ENCODE results near the gene SLCO3A1. TPM values are rescaled to one million over a fixed set of nuclear protein-coding genes. Genes with fewer than 3 reads are reported as not detected.

Gene SLCO3A1
- total RNA-seq, 1 experiment from 2014 or later, result 1.7 TPM

DNA sequence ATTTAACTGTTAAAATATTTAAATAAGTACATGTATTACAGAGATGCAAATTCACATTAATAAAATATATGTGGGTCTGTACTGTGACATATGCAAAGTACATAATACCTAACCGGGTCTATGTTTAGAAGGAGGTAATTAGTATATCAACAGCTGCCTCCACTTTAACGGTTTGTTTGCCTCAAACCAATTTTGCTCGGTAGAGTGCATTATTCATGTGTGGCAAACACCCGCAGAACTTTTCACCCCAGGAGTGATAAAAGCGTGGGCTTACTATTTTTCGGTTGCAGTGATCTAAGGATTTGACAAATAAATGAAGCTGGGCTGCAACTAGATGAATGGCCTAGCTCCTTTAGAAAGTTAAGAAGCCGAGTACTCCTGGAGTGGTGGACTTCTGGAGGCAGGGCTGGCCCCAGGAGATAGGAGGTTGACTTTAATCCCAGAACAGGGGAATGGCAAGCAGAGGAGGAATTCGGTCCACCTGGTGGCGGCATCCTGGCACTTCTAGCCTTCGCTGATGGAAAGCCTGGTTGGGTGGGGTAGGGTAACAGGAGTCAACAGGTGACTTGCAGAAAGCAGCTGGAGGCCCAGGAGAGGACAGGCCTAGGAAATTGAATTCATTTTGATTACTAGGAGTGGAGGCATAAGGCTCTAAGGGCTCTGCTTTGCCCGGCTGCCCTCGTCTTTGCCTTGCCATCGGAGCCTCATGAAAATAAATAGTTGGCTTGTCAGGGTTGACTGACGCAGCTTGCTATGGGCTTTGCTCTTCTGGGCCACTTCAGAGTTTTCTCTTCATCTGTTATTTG, 2.4 kb downstream of the SLCO3A1 start:
- in situ Hi-C loops (cut with HindIII; ENCODE audit: low pct_unique_long_range_greater_than_20kb, low sequenced_read_pairs), result no loop called here
- peak; percentile 18 for DNase-seq (ENCODE audit: low read depth, low spot score)

DNA sequence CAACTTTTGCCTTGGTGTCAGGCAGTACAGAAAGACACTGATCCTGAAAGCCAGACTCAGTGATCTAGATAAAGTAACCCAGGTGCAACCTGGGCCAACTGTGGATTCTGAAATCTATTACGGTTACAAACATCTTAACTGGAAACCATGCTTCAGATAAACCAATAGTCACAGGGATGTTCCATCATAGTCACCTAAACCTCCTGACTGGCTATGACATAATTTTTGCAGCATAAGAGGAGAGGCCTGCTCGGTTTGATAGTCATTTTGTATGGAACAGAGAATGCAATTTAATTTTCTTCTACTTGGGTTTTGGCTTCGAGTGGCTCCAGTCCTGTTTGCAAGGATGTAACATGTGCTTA, 3.7 kb downstream of the SLCO3A1 start:
- in situ Hi-C loops (cut with HindIII; ENCODE audit: low pct_unique_long_range_greater_than_20kb, low sequenced_read_pairs), result no loop called here
- DNase-seq (ENCODE audit: low read depth, low spot score), result no peak

DNA sequence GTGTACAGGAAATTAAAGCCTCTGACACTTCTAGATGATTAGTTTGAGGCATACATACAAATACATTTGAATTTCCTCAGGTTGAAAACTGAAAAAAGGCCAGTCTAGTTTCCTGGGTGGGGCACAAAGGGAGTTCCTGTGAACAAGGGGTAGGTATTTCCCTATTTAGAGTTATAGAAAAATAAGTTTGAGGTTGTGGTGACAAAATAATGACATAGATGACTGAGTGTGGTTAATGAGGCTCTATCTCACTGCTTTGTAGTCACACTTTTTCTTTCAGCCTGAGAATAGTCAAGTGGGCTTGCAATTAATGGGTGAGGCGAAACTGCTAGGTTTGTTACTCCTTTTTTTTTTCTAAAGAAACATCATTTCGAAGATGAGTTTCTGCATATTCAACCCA, 4.3 kb downstream of the SLCO3A1 start:
- no peak for DNase-seq (ENCODE audit: low read depth, low spot score)
- in situ Hi-C loops (cut with HindIII; ENCODE audit: low pct_unique_long_range_greater_than_20kb, low sequenced_read_pairs), result no loop called here

DNA sequence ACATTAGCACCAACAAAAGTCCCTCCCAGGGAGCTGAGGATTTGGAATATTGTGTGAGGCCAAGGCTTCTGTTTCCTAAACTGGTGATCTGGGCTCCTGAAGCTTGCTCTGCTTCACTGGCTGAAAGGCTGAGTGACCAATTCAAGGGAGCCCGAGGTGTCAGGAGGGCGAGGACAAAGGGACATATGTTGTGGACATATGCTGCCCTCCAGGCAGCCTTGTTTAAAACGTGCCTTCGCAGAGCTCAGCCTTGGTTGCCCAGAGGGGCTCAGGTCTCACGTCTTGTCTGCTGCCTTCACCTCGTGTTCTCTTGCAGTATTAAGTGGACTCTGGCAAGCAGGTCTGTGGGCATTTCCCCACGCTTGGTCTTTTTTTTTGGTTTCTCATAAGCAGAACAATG, 7.0 kb downstream of the SLCO3A1 start:
- DNase-seq (ENCODE audit: low read depth, low spot score), result no peak
- in situ Hi-C loops (cut with HindIII; ENCODE audit: low pct_unique_long_range_greater_than_20kb, low sequenced_read_pairs), result no loop called here

DNA sequence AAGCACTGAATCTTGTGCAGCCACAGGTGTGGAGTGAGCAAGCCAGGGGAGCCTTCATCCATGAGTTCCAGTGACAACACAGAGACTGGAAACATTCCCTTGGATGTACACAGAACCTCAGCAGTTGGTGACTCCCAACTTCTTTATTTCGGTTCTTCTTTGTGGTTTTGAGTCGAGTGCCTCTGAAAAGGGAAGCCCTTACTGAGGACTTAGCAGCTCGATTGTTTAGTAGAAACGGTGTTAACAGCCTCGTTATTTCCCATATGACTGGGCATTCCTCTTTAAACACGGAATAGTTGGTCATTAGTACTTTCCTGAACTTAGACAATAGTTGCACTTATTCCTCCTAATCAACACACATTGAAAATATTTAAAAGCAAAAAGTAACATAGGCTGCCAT, 7.7 kb downstream of the SLCO3A1 start:
- in situ Hi-C loops (cut with HindIII; ENCODE audit: low pct_unique_long_range_greater_than_20kb, low sequenced_read_pairs), result no loop called here
- no peak for DNase-seq (ENCODE audit: low read depth, low spot score)

DNA sequence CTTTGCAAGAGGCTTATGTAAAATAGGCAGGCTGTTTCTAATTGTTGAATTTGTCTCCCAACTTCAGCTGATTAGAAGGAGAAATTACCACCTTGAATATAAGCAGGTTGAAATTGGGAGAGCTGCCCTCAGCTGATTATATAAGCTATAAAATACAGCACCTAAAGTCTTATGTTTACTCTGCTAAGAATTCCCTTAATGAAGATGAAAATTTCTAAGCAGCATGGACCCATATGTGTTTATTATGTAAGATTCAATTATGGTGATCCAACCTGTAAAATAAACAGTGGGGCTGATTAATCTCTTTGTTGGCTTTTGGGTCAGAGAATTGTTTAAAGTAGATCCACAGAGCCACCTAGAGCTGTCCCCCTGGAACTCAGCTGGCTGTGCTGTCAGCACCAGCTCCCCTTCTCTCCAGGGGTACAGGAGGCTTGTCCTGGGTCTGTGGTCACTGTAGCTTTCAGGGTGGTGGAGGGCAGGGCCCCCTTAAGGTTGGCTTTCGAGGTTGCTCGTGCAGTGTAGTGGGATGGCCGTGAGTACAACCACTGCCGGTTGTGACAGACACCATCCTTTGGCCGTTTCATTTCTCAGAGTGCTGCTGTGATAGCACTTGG, 9.5 kb downstream of the SLCO3A1 start:
- DNase-seq (ENCODE audit: low read depth, low spot score), result no peak
- in situ Hi-C loops (cut with HindIII; ENCODE audit: low pct_unique_long_range_greater_than_20kb, low sequenced_read_pairs), result no loop called here

DNA sequence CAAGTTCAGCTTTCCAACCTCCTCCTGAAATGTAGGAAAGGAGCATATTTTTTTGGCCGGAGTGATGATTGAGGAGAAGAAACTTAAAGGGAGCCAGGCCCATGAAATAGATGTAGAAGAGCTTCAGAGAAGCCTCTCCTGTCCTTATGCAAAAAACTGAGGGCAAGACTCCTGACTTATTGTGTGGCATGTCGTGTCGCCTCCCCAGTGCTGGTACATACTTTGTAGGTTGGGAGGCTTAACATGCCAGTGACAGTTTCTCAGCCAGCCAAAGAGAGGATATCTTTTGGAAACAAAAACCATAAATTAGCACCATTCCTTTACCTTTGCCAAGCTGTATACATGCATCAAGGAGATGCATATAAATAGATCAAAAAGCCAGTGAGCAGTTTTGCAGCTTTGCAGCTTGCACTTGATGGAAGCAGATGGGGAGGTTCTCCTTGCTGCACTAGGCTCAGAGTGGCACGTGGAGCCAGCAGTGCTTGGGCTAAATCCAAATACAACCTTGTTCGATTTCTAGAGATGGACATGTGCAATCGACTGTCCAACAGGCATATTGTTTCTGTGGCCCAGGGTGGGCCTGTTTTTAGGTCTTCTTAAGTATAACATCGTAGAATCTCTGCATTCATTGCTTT, 10.2 kb downstream of the SLCO3A1 start:
- no peak for DNase-seq (ENCODE audit: low read depth, low spot score)
- in situ Hi-C loops (cut with HindIII; ENCODE audit: low pct_unique_long_range_greater_than_20kb, low sequenced_read_pairs), result no loop called here

DNA sequence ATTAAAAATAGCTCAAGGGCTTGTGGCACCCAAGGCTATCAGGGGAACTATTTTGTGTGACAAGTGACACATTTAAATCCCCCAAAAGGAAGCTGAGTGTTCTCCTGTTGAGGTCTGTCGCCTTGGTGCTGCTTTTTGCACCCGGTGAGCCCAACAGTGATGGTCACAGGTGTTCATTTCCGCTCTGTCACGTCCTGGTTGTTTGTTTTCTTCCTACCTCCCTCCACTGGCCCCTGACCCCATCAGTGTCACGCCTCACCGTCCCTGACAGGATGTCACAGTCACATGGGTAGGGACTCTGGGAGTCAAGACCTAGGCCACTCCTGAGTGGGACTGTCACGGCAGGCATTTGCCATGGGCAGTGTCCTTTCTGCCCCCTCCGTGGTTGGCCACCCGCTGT, 11.2 kb downstream of the SLCO3A1 start:
- in situ Hi-C loops (cut with HindIII; ENCODE audit: low pct_unique_long_range_greater_than_20kb, low sequenced_read_pairs), result no loop called here
- DNase-seq (ENCODE audit: low read depth, low spot score), result no peak

DNA sequence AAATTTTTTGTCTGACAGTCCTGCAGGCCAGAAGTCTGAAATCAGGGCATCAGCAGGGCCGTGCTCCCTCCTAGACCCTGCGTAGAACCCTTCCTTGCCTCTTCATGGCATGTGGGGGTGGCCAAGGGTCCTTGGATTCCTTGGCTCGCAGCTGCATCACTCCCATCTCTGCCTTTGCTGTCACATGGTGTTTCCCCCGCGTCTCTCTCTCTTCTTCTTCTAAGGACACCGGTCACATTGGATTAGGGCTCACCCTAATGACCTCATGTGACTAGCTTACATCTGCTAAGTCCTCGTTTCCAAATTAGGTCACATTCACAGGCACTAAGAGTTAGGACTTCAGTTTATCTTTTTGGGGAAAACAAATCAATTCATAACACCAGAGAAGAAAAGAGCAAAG, 12.0 kb downstream of the SLCO3A1 start:
- in situ Hi-C loops (cut with HindIII; ENCODE audit: low pct_unique_long_range_greater_than_20kb, low sequenced_read_pairs), result no loop called here
- DNase-seq (ENCODE audit: low read depth, low spot score), result no peak

DNA sequence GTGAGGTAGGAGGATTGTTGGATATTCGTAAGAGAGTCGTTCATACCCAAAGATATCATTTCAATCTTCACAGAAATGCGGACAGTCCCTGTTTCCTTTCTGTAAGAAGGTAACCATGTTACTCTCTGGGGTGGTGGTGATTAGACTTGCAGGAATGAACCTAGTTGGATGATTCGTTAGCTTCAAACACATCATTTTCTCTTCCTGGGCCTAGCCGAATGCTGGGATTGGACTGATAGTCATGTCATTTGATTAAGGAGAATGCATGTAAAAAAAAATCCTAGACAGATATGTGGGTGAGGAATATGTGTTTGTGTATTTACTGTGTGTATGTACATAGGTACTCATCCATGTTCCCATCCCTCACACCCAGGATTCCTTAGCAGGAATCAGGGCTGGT, 12.4 kb downstream of the SLCO3A1 start:
- in situ Hi-C loops (cut with HindIII; ENCODE audit: low pct_unique_long_range_greater_than_20kb, low sequenced_read_pairs), result no loop called here
- no peak for DNase-seq (ENCODE audit: low read depth, low spot score)

DNA sequence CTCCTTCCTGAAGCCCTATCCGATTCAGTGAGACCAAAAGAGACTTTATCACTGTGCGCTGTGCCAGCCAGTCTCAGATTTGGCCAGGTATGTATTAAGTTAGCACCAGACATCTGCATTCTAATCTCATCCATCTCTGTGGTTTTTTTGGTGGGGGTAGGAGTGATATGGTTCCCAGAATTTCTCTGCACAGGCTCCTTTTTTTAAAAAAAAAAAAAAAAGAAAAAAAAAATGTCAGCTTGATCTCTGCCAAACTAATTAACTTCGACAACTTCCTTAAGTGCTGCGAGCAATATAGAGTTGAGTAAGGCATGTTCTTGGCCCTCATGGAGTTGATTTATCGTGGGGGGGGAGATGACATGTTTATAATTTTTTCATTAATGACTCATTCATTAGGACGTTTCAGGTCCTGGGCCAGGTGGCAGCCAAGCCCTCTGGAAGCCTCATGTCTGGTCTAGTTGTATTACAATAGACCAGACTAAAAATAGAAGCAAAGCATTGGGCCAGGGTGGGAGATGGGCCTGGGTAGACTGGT, 12.9 kb downstream of the SLCO3A1 start:
- DNase-seq (ENCODE audit: low read depth, low spot score), result no peak
- in situ Hi-C loops (cut with HindIII; ENCODE audit: low pct_unique_long_range_greater_than_20kb, low sequenced_read_pairs), result no loop called here

DNA sequence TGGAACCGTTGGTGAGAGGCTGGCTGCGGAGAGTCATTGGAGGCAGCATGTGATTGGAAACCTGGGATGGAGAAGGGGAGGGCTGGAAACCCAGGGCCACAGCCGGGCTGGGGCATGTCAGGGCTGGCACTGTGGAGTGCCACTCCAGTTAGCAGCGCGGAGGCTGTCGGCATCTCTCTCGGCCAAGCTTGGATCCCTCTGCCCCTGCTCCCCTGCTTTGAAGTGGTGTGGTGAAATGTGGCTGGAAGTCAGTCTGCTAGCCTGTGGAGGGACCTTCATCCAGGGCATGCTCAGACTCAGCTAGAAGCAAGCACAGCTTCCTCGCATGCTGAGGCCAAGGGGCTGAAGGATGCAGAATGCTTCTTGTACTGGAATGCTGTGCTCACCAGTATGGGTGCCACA, 13.5 kb downstream of the SLCO3A1 start:
- in situ Hi-C loops (cut with HindIII; ENCODE audit: low pct_unique_long_range_greater_than_20kb, low sequenced_read_pairs), result no loop called here
- no peak for DNase-seq (ENCODE audit: low read depth, low spot score)

DNA sequence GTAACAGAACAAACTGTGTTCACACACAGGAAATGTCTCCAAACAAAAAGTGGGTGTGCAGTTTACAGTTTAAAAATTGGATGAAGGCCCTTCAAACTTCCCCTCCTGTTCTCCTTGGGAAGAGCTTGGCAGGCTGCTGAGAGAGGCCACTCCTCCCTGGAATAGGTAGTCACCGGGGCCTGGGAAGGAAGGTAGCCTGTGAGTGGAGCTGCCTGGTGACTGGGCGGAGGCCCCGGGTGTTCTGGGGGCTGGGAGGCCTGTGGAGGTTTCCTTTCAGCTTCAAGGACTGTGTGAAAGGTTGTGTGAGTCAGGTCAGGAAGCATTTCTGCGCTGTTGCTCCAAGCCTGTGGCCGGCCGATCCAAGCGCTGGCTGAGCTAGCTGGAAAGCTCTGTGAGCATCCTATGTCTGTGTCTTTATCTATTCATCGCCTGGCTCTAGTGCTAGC, 14.1 kb downstream of the SLCO3A1 start:
- no peak for DNase-seq (ENCODE audit: low read depth, low spot score)
- in situ Hi-C loops (cut with HindIII; ENCODE audit: low pct_unique_long_range_greater_than_20kb, low sequenced_read_pairs), result no loop called here

DNA sequence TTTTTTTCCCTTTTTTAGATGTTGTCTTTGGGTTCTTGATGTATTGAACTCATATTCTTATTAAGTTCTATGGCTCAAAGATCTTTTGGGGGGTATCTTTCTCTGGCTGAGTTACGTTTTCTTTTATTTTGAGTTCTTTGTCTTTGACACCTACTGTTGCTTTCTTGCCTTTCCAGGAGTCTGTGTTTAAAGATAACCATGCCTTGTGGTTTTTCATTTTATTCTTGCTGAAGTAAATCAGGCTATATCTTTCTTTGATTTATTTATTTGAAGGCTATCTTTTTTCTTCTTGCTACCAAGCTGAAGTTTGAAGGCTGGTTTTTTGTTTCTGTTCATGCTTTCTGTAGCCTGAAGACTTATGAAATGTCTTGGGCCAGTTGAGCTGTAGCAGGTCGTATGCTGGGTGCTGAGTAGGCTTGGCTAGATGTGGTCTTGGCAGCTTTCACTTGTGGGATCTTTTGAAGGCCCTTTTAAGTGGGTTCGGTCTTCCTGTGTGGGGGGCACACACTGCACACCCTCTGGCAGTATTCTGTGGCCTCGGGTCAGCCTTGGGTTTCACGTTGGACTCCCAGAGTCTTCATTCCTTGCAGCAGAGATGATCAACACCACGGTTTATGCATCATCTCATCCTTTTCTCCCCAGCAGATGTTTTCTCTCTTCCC, 17.5 kb downstream of the SLCO3A1 start:
- DNase-seq (ENCODE audit: low read depth, low spot score), result no peak
- in situ Hi-C loops (cut with HindIII; ENCODE audit: low pct_unique_long_range_greater_than_20kb, low sequenced_read_pairs), result no loop called here

DNA sequence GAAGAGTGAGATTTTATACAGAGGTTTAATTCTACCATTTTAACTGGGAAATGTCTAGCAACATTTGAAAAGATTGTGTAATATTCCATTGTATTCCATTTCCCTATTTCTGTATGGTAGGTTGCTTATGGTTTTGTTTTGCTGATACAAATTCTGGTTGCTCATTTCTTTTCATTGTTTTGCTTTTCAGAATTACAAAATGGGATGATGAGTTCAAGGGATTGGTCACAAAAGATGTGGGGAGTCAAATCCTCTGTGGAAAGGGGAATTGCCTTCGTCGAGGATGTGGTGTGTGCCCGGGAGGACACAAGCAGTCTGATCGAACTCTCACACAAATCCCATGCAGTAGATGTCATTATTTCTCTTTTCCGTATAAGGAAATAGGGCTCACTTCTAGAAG, 18.3 kb downstream of the SLCO3A1 start:
- in situ Hi-C loops (cut with HindIII; ENCODE audit: low pct_unique_long_range_greater_than_20kb, low sequenced_read_pairs), result no loop called here

DNA sequence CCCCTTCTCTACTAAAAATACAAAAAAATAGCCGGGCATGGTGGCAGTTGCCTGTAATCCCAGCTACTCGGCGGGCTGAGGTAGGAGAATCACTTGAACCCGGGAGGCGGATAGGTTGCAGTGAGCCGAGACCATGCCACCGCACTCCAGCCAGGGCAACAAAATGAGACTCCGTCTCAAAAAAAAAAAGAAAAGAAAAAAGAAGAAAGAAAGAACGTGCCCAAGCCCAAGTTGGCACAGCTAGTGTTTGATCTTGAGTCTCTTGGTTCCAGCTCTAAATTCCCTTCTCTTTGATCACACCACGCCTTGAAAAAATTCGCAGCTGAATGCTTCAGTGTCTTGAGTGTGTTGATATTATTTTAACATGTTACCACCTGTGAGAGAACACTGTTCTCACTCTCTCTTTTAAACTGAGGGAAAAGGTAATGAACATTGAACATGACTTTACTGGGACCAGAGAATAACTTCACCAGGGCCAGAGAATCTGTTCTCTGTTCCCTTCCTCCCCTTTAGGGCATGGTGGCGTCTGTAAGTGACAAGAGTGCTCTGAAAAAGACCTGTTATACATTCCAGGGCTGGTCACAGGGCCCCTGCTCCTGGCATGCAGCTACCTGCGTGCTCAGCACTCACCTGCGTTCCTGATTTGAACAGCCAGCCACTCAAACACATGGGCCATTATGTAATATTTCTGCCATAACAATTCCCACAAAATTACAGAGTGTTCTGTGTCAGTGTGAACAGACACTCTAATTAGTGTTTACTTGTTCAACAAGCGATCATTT, 19.0 kb downstream of the SLCO3A1 start:
- DNase-seq (ENCODE audit: low read depth, low spot score), result no peak
- in situ Hi-C loops (cut with HindIII; ENCODE audit: low pct_unique_long_range_greater_than_20kb, low sequenced_read_pairs), result no loop called here

More for the DNA sequence above, 18.3 kb downstream of the SLCO3A1 start:
- DNase-seq (ENCODE audit: low read depth, low spot score), result no peak

DNA sequence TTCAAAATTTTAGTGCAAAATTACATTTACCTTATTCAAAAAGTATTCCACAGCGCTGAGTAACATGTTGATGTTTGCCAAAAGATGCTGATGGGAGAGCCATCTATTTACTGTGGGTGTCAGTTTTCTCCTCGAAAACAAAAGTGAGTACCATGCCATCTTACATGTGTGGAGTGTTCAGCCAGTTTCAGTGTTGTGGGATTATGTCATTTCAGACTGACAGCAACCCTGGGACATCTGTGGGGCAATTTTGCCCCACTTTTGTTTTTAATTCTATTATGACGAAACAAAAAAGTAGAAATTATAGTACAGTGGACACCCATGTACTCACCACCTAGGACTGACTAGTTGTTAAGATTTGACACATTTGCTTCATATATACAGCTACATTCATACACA, 19.6 kb downstream of the SLCO3A1 start:
- in situ Hi-C loops (cut with HindIII; ENCODE audit: low pct_unique_long_range_greater_than_20kb, low sequenced_read_pairs), result no loop called here
- DNase-seq (ENCODE audit: low read depth, low spot score), result no peak

DNA sequence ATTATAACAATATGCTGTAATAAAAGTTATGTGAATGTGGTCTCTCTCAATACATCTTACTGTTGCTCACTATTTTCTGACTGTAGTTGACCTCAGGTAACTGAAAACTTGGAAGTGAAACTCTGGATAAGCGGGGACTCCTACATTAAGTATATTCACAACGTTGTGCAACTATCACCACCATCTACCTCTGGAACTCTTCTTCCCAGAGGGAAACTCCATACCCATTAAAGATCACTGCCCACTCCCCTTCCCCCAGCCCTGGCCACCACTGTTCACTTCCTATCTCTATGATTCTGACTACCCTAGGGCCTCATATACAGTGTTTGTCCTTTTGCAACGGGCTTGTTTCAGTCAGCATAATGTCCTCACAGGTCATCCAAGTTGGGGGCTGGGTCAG, 20.7 kb downstream of the SLCO3A1 start:
- in situ Hi-C loops (cut with HindIII; ENCODE audit: low pct_unique_long_range_greater_than_20kb, low sequenced_read_pairs), result no loop called here
- DNase-seq (ENCODE audit: low read depth, low spot score), result no peak

Measured in SK-MEL-5 (cell line).